IMR-90 (cell line): Measurements from ENCODE around the gene GDPD5. TPM values are rescaled to one million over a fixed set of nuclear protein-coding genes. Genes with fewer than 3 reads are reported as not detected.

Experiments
- ATAC-seq: fragments of 200-7000 bp; cut with Tn5 transposase; 2 replicates; pipeline ENCODE4 v1.9.1; 2020; ENCODE audit warnings: low read depth, mild to moderate bottlenecking, moderate library complexity
- BruUV-seq: library from RNA; stranded (reverse); fragments of 400-500 nt; replicated peaks from 2 replicates; lab custom pipeline; 2021; lab: Mats Ljungman, UMichigan
- CTCF ChIA-PET: fragments of 300-600 bp; formaldehyde crosslinking; extraction: SDS; loops from one replicate; lab custom pipeline; 2021; ENCODE audit warnings: antibody characterized with exemption; lab: Yijun Ruan, JAX
- POLR2A ChIA-PET: fragments of 300-600 bp; sonication (Branson Sonifier 250); formaldehyde crosslinking; loops from one replicate; lab custom pipeline; 2022; ENCODE audit warnings: antibody characterized with exemption; ENCODE audit not compliant: unreplicated experiment; lab: Charles Lee
- DNase-seq: peaks from one replicate; pipeline ENCODE4 v3.0.0; 2013
- H2AFZ ChIP-seq: replicated peaks from 2 replicates; pipeline ENCODE3; 2013; ENCODE audit warnings: low read length, mild to moderate bottlenecking; ENCODE audit not compliant: poor library complexity
- H2AK5ac ChIP-seq: 2 replicates; pipeline ENCODE4 v1.6.1; 2013; ENCODE audit warnings: low read depth, low read length, inconsistent platforms
- H2AK9ac ChIP-seq: replicated peaks from 2 replicates; pipeline ENCODE3; 2013; ENCODE audit warnings: mild to moderate bottlenecking, low read depth, low read length, moderate library complexity; ENCODE audit not compliant: poor library complexity
- H2BK120ac ChIP-seq: 2 replicates; pipeline ENCODE4 v1.6.1; 2013; ENCODE audit warnings: low read depth, low read length, inconsistent platforms
- H2BK15ac ChIP-seq: 3 replicates; pipeline ENCODE4 v1.6.1; 2013; ENCODE audit warnings: low read depth, low read length, inconsistent platforms
- H2BK20ac ChIP-seq: 2 replicates; pipeline ENCODE4 v1.6.1; 2013; ENCODE audit warnings: low read depth, mild to moderate bottlenecking, inconsistent platforms, low read length, moderate library complexity
- H2BK5ac ChIP-seq: 2 replicates; pipeline ENCODE4 v1.6.1; 2013; ENCODE audit warnings: mild to moderate bottlenecking, low read depth, low read length, inconsistent platforms; ENCODE audit not compliant: poor library complexity, severe bottlenecking
- H3K14ac ChIP-seq: replicated peaks from 2 replicates; pipeline ENCODE4 v1.6.1; 2013; ENCODE audit warnings: low read depth, low read length, inconsistent platforms
- H3K18ac ChIP-seq: 2 replicates; pipeline ENCODE4 v1.6.1; 2013; ENCODE audit warnings: low read depth, low read length, control low read depth
- H3K23ac ChIP-seq: 2 replicates; pipeline ENCODE4 v1.6.1; 2013; ENCODE audit warnings: low read depth, low read length, inconsistent platforms
- H3K27ac ChIP-seq: 2 replicates; pipeline ENCODE4 v1.5.1; 2013; ENCODE audit warnings: mild to moderate bottlenecking, control low read depth, low read length; ENCODE audit not compliant: insufficient read depth
- H3K27me3 ChIP-seq: 2 replicates; pipeline ENCODE4 v1.6.1; 2013; ENCODE audit warnings: low read length; ENCODE audit not compliant: control insufficient read depth, insufficient read depth
- H3K36me3 ChIP-seq: 2 replicates; pipeline ENCODE4 v1.6.1; 2013; ENCODE audit warnings: low read length, mixed read lengths; ENCODE audit not compliant: control insufficient read depth, insufficient read depth
- H3K4ac ChIP-seq: 2 replicates; pipeline ENCODE4 v1.6.1; 2013; ENCODE audit warnings: low read depth, low read length, inconsistent platforms
- H3K4me1 ChIP-seq: 2 replicates; pipeline ENCODE4 v1.6.1; 2013; ENCODE audit warnings: low read length, mixed read lengths; ENCODE audit not compliant: control insufficient read depth, insufficient read depth
- H3K4me2 ChIP-seq: 2 replicates; pipeline ENCODE4 v1.6.1; 2013; ENCODE audit warnings: low read depth, mild to moderate bottlenecking, control low read depth, low read length, moderate library complexity
- H3K4me3 ChIP-seq: 2 replicates; pipeline ENCODE4 v1.5.1; 2013; ENCODE audit warnings: low read depth, mild to moderate bottlenecking, control low read depth, low read length, moderate library complexity; ENCODE audit not compliant: insufficient read depth
- H3K56ac ChIP-seq: 2 replicates; pipeline ENCODE4 v1.6.1; 2013; ENCODE audit warnings: low read length, inconsistent platforms; ENCODE audit not compliant: insufficient read depth; ENCODE audit errors: extremely low read depth
- H3K79me1 ChIP-seq, 2 experiments: 2 replicates each; pipeline ENCODE4 v1.6.1; 2013; ENCODE audit warnings: low read length in 2 of 2, inconsistent platforms in 1 of 2, low read depth in 1 of 2
- H3K9ac ChIP-seq: 2 replicates; pipeline ENCODE4 v1.6.1; 2013; ENCODE audit warnings: low read depth, low read length, control low read depth
- H3K9me1 ChIP-seq: 2 replicates; pipeline ENCODE4 v1.6.1; 2013; ENCODE audit warnings: low read length, inconsistent platforms; ENCODE audit not compliant: insufficient read depth
- H3K9me3 ChIP-seq: 2 replicates; pipeline ENCODE4 v1.6.1; 2013; ENCODE audit warnings: low read length; ENCODE audit not compliant: control insufficient read depth, insufficient read depth
- H4K20me1 ChIP-seq: 2 replicates; pipeline ENCODE4 v1.6.1; 2013; ENCODE audit warnings: low read length, inconsistent platforms; ENCODE audit not compliant: insufficient read depth
- H4K5ac ChIP-seq: 2 replicates; pipeline ENCODE4 v1.6.1; 2013; ENCODE audit warnings: mild to moderate bottlenecking, low read depth, low read length, control low read depth
- H4K8ac ChIP-seq, 2 experiments: 2 replicates each; pipeline ENCODE4 v1.6.1; 2013; ENCODE audit warnings: low read depth in 2 of 2, low read length in 2 of 2, control low read depth in 1 of 2, inconsistent platforms in 1 of 2
- H4K91ac ChIP-seq: 2 replicates; pipeline ENCODE4 v1.6.1; 2013; ENCODE audit warnings: low read depth, low read length, inconsistent platforms; ENCODE audit not compliant: insufficient read depth
- SMC3 ChIP-seq: fragments of 150-350 bp; IDR thresholded peaks from 2 replicates; pipeline ENCODE4 v1.6.1; 2016; ENCODE audit warnings: low read depth, mild to moderate bottlenecking, antibody characterized with exemption, low read length, moderate library complexity
- WGBS, 2 experiments: methylation state at CpG; one replicate each; pipeline versions ENCODE4 v1.1.5 to v1.1.7; 2013; ENCODE audit warnings: missing lambda C conversion rate in 2 of 2; ENCODE audit not compliant: insufficient read length in 1 of 2; ENCODE audit errors: extremely low coverage in 2 of 2; 5-methylcytosine and 5-hydroxymethylcytosine counted together
- dilution Hi-C: fragments of 300-500 bp; cut with HindIII; formaldehyde crosslinking; loops from one replicate; pipeline ENCODE4 v1.14.3; 2018; ENCODE audit warnings: low sequenced_read_pairs; ENCODE audit not compliant: unreplicated experiment
- in situ Hi-C: fragments of 300-500 bp; cut with MboI; formaldehyde crosslinking; loops from 3 replicates; pipeline ENCODE4 v1.14.3; 2019; ENCODE audit warnings: low sequenced_read_pairs, inconsistent platforms, mixed read lengths
- intact Hi-C: fragments of 100-400 bp; cut with micrococcal nuclease; formaldehyde crosslinking; loops from 2 replicates; pipeline ENCODE4 v1.10.0; 2022
- polyA plus RNA-seq, 3 experiments: library from polyadenylated mRNA; depleted of rRNA; stranded (reverse); fragments of >200 nt; gene quantifications; 2 replicates each; pipeline ENCODE4 v1.2.3, GENCODE V29; 2012; ENCODE audit warnings: low replicate concordance in 1 of 3
- total RNA-seq: library from RNA; depleted of rRNA; stranded (reverse); fragments of >200 nt; gene quantifications from 2 replicates; pipeline ENCODE4 v1.2.3, GENCODE V29; 2012
- TF ChIP-seq, protein P1 (sequence below): conservative IDR thresholded peaks from 2 replicates; pipeline ENCODE4 v1.5.1; 2012; ENCODE audit warnings: mild to moderate bottlenecking, low read depth, low read length, improper control_type of control experiment
- TF ChIP-seq, protein P2 (sequence below): fragments of 150-350 bp; IDR thresholded peaks from 2 replicates; pipeline ENCODE4 v1.6.1; 2017; ENCODE audit warnings: mild to moderate bottlenecking, antibody characterized with exemption, low read length, low read depth

Gene GDPD5
- total and polyA plus RNA-seq, 2 of the 4 experiments (the other 2 are of a cell fraction), result 2.0 to 7.9 TPM

DNA sequence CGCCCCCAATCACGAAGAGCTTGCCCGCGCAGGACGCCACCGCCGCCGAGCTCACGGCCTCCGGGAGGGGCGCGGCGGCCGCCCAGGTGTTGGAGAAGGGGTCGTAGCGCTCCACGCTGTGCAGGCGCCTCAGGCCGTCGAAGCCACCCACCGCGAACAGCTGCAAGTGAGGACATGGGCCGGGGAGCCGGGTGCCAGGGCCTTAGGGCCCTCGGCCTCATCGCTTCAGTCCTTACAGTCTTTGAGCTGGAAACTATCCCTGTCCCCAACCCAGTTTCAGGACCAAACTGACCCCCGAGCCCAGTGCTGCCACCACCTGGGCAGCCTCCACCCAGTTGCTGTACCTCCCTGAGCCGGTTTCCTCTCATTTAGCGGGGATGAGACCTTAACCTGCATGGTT is 100.3 kb downstream of the GDPD5 start:
- Histone ChIP-seq H3K9me1 (peaks cover 12% of the 10 kb centered on the region), H2BK15ac (no peak overlapping the region), H4K20me1 (no peaks in the 10 kb centered on the region), H3K4me3 (no peak overlapping the region), H3K9me3 (peaks cover 6% of the 10 kb centered on the region), H4K8ac (no peak overlapping the region), H2AK5ac (no peak overlapping the region), H2BK20ac (no peak overlapping the region), H3K27me3 (peaks cover 3% of the 10 kb centered on the region), H3K4me1 (peaks cover 17% of the 10 kb centered on the region), H3K27ac (no peak overlapping the region), H2BK120ac (no peak overlapping the region), H4K91ac (no peak overlapping the region), H3K4ac (no peak overlapping the region), H3K18ac (no peak overlapping the region), H3K79me1 (peaks cover 4 to 11% of the 10 kb centered on the region in 2 experiments; a peak in 3 of 4 replicates), H2BK5ac (no peak overlapping the region), H2AFZ (no peak overlapping the region), H3K36me3 (peaks cover 17% of the 10 kb centered on the region), H3K9ac (no peak overlapping the region), H3K23ac (no peak overlapping the region), H3K14ac (no peak overlapping the region), H2AK9ac (no peak overlapping the region), H3K4me2 (no peak overlapping the region), H4K5ac (no peak overlapping the region), H3K56ac (no peak overlapping the region)
- WGBS, 2 experiments, result 61% methylated on average over 9 of the region's 29 CpGs; no CpG with 5 or more reads in 1 of the 2 experiments
- BruUV-seq, result no TSS peak
- DNase-seq (no peak), ATAC-seq (no peak)
- dilution Hi-C loops, result no loop called here
- CTCF ChIA-PET, result interaction anchor here (0.7 kb wide), 1 partner anchor 557 kb away, joined by 7 read pairs; no protein-coding TSS in a partner anchor
- intact Hi-C loops, result no loop called here
- TF ChIP-seq, protein P1, sequence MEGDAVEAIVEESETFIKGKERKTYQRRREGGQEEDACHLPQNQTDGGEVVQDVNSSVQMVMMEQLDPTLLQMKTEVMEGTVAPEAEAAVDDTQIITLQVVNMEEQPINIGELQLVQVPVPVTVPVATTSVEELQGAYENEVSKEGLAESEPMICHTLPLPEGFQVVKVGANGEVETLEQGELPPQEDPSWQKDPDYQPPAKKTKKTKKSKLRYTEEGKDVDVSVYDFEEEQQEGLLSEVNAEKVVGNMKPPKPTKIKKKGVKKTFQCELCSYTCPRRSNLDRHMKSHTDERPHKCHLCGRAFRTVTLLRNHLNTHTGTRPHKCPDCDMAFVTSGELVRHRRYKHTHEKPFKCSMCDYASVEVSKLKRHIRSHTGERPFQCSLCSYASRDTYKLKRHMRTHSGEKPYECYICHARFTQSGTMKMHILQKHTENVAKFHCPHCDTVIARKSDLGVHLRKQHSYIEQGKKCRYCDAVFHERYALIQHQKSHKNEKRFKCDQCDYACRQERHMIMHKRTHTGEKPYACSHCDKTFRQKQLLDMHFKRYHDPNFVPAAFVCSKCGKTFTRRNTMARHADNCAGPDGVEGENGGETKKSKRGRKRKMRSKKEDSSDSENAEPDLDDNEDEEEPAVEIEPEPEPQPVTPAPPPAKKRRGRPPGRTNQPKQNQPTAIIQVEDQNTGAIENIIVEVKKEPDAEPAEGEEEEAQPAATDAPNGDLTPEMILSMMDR, result peak; percentile 16; the same call in 1 of the 2 replicates
- TF ChIP-seq, protein P2, sequence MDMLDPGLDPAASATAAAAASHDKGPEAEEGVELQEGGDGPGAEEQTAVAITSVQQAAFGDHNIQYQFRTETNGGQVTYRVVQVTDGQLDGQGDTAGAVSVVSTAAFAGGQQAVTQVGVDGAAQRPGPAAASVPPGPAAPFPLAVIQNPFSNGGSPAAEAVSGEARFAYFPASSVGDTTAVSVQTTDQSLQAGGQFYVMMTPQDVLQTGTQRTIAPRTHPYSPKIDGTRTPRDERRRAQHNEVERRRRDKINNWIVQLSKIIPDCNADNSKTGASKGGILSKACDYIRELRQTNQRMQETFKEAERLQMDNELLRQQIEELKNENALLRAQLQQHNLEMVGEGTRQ, result no peak
- TF ChIP-seq SMC3, result 0 out of 2 replicates have a peak, but pooled peaks have one; percentile 15
- POLR2A ChIA-PET, result no interaction called here
- in situ Hi-C loops, result no loop called here
